H9 (cell line): ENCODE measurements around the gene CTF1. TPM values are rescaled to one million over a fixed set of nuclear protein-coding genes. Genes with fewer than 3 reads are reported as not detected.

ENCODE experiments used
- DNase-seq: peaks from one replicate; pipeline ENCODE4 v3.0.0-alpha.2; 2017
- H2AFZ ChIP-seq: one replicate; pipeline ENCODE4 v1.6.1; 2013; ENCODE audit warnings: mild to moderate bottlenecking, low read length, control low read depth, moderate library complexity
- H2AK5ac ChIP-seq: 2 replicates; pipeline ENCODE4 v1.6.1; 2013; ENCODE audit warnings: low read length, control low read depth, mixed read lengths; ENCODE audit not compliant: insufficient read length
- H2BK120ac ChIP-seq: one replicate; pipeline ENCODE4 v1.6.1; 2013; ENCODE audit warnings: low read depth, mild to moderate bottlenecking, low read length, control low read depth, inconsistent platforms; ENCODE audit not compliant: poor library complexity, severe bottlenecking
- H2BK12ac ChIP-seq: 2 replicates; pipeline ENCODE4 v1.6.1; 2013; ENCODE audit warnings: low read length, control low read depth, mixed read lengths, low read depth; ENCODE audit not compliant: insufficient read length
- H2BK15ac ChIP-seq: 2 replicates; pipeline ENCODE4 v1.6.1; 2013; ENCODE audit warnings: low read depth, low read length, control low read depth
- H2BK20ac ChIP-seq: one replicate; pipeline ENCODE4 v1.6.1; 2013; ENCODE audit warnings: low read depth, mild to moderate bottlenecking, low read length, control low read depth, inconsistent platforms; ENCODE audit not compliant: poor library complexity, severe bottlenecking
- H2BK5ac ChIP-seq: 2 replicates; pipeline ENCODE4 v1.6.1; 2013; ENCODE audit warnings: low read length, control low read depth, mixed read lengths; ENCODE audit not compliant: insufficient read length
- H3K14ac ChIP-seq: 2 replicates; pipeline ENCODE4 v1.6.1; 2013; ENCODE audit warnings: low read length, control low read depth; ENCODE audit not compliant: insufficient read depth
- H3K18ac ChIP-seq: 2 replicates; pipeline ENCODE4 v1.6.1; 2013; ENCODE audit warnings: low read depth, mild to moderate bottlenecking, mixed read lengths, low read length, control low read depth; ENCODE audit not compliant: insufficient read length
- H3K23ac ChIP-seq: 2 replicates; pipeline ENCODE4 v1.6.1; 2013; ENCODE audit warnings: low read length, control low read depth, mixed read lengths, low read depth; ENCODE audit not compliant: insufficient read length
- H3K23me2 ChIP-seq: 2 replicates; pipeline ENCODE4 v1.6.1; 2013; ENCODE audit warnings: low read depth, mild to moderate bottlenecking, mixed read lengths, low read length, control low read depth; ENCODE audit not compliant: insufficient read length, poor library complexity, severe bottlenecking
- H3K27ac ChIP-seq: 2 replicates; pipeline ENCODE4 v1.5.1; 2013; ENCODE audit warnings: low read length, control low read depth, mixed read lengths, low read depth; ENCODE audit not compliant: insufficient read length
- H3K27me3 ChIP-seq: 2 replicates; pipeline ENCODE4 v1.6.1; 2013; ENCODE audit warnings: low read length, control low read depth, inconsistent platforms; ENCODE audit not compliant: insufficient read depth
- H3K4ac ChIP-seq: 2 replicates; pipeline ENCODE4 v1.6.1; 2013; ENCODE audit warnings: low read depth, mild to moderate bottlenecking, control low read depth, inconsistent platforms, low read length, moderate library complexity
- H3K4me1 ChIP-seq: 2 replicates; pipeline ENCODE4 v1.6.1; 2013; ENCODE audit warnings: low read length, control low read depth, inconsistent platforms; ENCODE audit not compliant: insufficient read depth
- H3K4me2 ChIP-seq: 2 replicates; pipeline ENCODE4 v1.6.1; 2013; ENCODE audit warnings: low read length, control low read depth, mixed read lengths; ENCODE audit not compliant: insufficient read length, insufficient read depth
- H3K56ac ChIP-seq: 2 replicates; pipeline ENCODE4 v1.6.1; 2013; ENCODE audit warnings: low read depth, mild to moderate bottlenecking, mixed read lengths, low read length, control low read depth; ENCODE audit not compliant: insufficient read length
- H3K79me1 ChIP-seq: 2 replicates; pipeline ENCODE4 v1.6.1; 2013; ENCODE audit warnings: low read depth, mild to moderate bottlenecking, moderate library complexity, low read length, control low read depth, inconsistent platforms; ENCODE audit not compliant: insufficient read depth, poor library complexity, severe bottlenecking
- H3K79me2 ChIP-seq: 2 replicates; pipeline ENCODE4 v1.6.1; 2013; ENCODE audit warnings: low read length, control low read depth, inconsistent platforms; ENCODE audit not compliant: insufficient read depth
- H3K9ac ChIP-seq: 2 replicates; pipeline ENCODE4 v1.6.1; 2013; ENCODE audit warnings: low read length, control low read depth, mixed read lengths; ENCODE audit not compliant: insufficient read length; ENCODE audit errors: extremely low read depth
- H3K9me3 ChIP-seq: one replicate; pipeline ENCODE4 v1.6.1; 2013; ENCODE audit warnings: low read depth, low read length, inconsistent platforms; ENCODE audit not compliant: control insufficient read depth
- H3T11ph ChIP-seq: one replicate; pipeline ENCODE4 v1.6.1; 2013; ENCODE audit warnings: mild to moderate bottlenecking, low read length, control low read depth, inconsistent platforms
- H4K20me1 ChIP-seq: one replicate; pipeline ENCODE4 v1.6.1; 2013; ENCODE audit not compliant: control insufficient read depth, insufficient read length, insufficient read depth
- H4K5ac ChIP-seq: 2 replicates; pipeline ENCODE4 v1.6.1; 2013; ENCODE audit warnings: low read depth, mild to moderate bottlenecking, mixed read lengths, low read length, control low read depth; ENCODE audit not compliant: insufficient read length
- H4K8ac ChIP-seq: replicated peaks from 2 replicates; pipeline ENCODE4 v1.6.1; 2013; ENCODE audit warnings: low read length, control low read depth, mixed read lengths, low read depth; ENCODE audit not compliant: insufficient read length
- H4K91ac ChIP-seq: 2 replicates; pipeline ENCODE4 v1.6.1; 2013; ENCODE audit warnings: low read depth, mild to moderate bottlenecking, moderate library complexity, mixed read lengths, low read length, control low read depth; ENCODE audit not compliant: insufficient read length
- H3K27ac Mint-ChIP-seq, 3 experiments: 2 replicates in 2 of 3; 3 replicates in 1 of 3; pipeline ENCODE4 v1.8.0; 2020 to 2021; ENCODE audit warnings: mixed read lengths in 3 of 3, mild to moderate bottlenecking in 1 of 3, moderate library complexity in 1 of 3
- H3K27me3 Mint-ChIP-seq: 2 replicates; pipeline ENCODE4 v1.8.0; 2021; ENCODE audit warnings: low read depth, mild to moderate bottlenecking, moderate library complexity, mixed read lengths
- H3K36me3 Mint-ChIP-seq, 3 experiments: 2 replicates in 2 of 3; 3 replicates in 1 of 3; pipeline ENCODE4 v1.8.0; 2020 to 2021; ENCODE audit warnings: low read depth in 3 of 3, mixed read lengths in 3 of 3; ENCODE audit not compliant: insufficient read depth in 1 of 3
- H3K4me1 Mint-ChIP-seq, 2 experiments: 2 replicates each; pipeline ENCODE4 v1.8.0; 2020; ENCODE audit warnings: mixed read lengths in 2 of 2
- H3K4me3 Mint-ChIP-seq, 2 experiments: 2 replicates in 1 of 2; 3 replicates in 1 of 2; pipeline ENCODE4 v1.8.0; 2020 to 2021; ENCODE audit warnings: mild to moderate bottlenecking in 2 of 2, mixed read lengths in 2 of 2, moderate library complexity in 1 of 2
- H3K9me3 Mint-ChIP-seq, 2 experiments: 2 replicates in 1 of 2; 3 replicates in 1 of 2; pipeline ENCODE4 v1.8.0; 2020; ENCODE audit warnings: mild to moderate bottlenecking in 2 of 2, mixed read lengths in 2 of 2, moderate library complexity in 1 of 2
- CTCF ChIP-seq: fragments of 200-600 bp; sonication (generic); conservative IDR thresholded peaks from 3 replicates; pipeline ENCODE4 v1.8.0; 2021; ENCODE audit warnings: antibody characterized with exemption, mild to moderate bottlenecking
- WGBS: extraction: QIAGEN DNeasy Blood & Tissue Kit; methylation state at CpG from one replicate; pipeline ENCODE4 v1.1.7; 2013; ENCODE audit warnings: missing lambda C conversion rate, low lambda C conversion rate, mixed read lengths; ENCODE audit not compliant: insufficient read length; ENCODE audit errors: extremely low coverage; 5-methylcytosine and 5-hydroxymethylcytosine counted together
- total RNA-seq: library from RNA; stranded (reverse); gene quantifications from 2 replicates; pipeline ENCODE4 v1.2.1, GENCODE V29; 2021

Gene CTF1
- total RNA-seq, 1 experiment from 2014 or later, result 0.72 TPM

- Mint-ChIP-seq H3K9me3 (no peaks in the 10 kb centered on the region), H3K27me3 (peaks cover 19% of the 10 kb centered on the region), H3K4me1 (no peaks in the 10 kb centered on the region), H3K4me3 (no peak overlapping the region; a peak in 1 of 5 replicates), H3K36me3 (peaks cover 0 to 1% (median 0%) of the 10 kb centered on the region in 3 experiments; a peak in 1 of 7 replicates), H3K27ac (no peak overlapping the region)
- WGBS, result no CpG with 5 or more reads among the region's 6 CpGs
- Histone ChIP-seq H3K79me2 (no peaks in the 10 kb centered on the region), H2AK5ac (no peak overlapping the region), H3K79me1 (no peaks in the 10 kb centered on the region), H2BK15ac (no peak overlapping the region), H2BK12ac (no peak overlapping the region), H3K9me3 (no peaks in the 10 kb centered on the region), H3K4me2 (no peak overlapping the region), H3K23ac (no peak overlapping the region), H3K4ac (no peak overlapping the region), H3K14ac (no peak overlapping the region), H2BK5ac (no peak overlapping the region), H3K9ac (no peak overlapping the region), H2AFZ (no peak overlapping the region), H2BK20ac (no peak overlapping the region), H3K23me2 (no peaks in the 10 kb centered on the region), H4K5ac (no peak overlapping the region), H4K91ac (no peak overlapping the region), H3K27ac (no peak overlapping the region), H3K4me1 (no peaks in the 10 kb centered on the region), H4K8ac (no peak overlapping the region), H3K56ac (no peak overlapping the region), H4K20me1 (no peaks in the 10 kb centered on the region), H3K18ac (no peak overlapping the region), H3K27me3 (no peaks in the 10 kb centered on the region), H3T11ph (no peak overlapping the region), H2BK120ac (no peak overlapping the region)
- no peak for DNase-seq
- TF ChIP-seq CTCF, result no peak
These were observed 30.4 kb upstream of the CTF1 start for GRCh38 chr16:30866031-30866430.
